Astrocyte (in vitro differentiated cells and primary cell): ENCODE results near the gene ZNF532.

Experiments used
- EZH2 ChIP-seq: IDR thresholded peaks from 2 replicates; pipeline ENCODE4 v1.6.1; 2012; ENCODE audit warnings: mild to moderate bottlenecking, low read length, inconsistent platforms; ENCODE audit not compliant: insufficient read depth
- TF ChIP-seq, protein P1 (sequence below): IDR thresholded peaks from 2 replicates; pipeline ENCODE4 v1.5.1; 2011; ENCODE audit warnings: low read depth, mild to moderate bottlenecking, inconsistent platforms, low read length, moderate library complexity; ENCODE audit not compliant: insufficient read depth

GRCh38 chr18:58941426-58942099, 76.9 kb downstream of the ZNF532 start:
- TF ChIP-seq, protein P1, sequence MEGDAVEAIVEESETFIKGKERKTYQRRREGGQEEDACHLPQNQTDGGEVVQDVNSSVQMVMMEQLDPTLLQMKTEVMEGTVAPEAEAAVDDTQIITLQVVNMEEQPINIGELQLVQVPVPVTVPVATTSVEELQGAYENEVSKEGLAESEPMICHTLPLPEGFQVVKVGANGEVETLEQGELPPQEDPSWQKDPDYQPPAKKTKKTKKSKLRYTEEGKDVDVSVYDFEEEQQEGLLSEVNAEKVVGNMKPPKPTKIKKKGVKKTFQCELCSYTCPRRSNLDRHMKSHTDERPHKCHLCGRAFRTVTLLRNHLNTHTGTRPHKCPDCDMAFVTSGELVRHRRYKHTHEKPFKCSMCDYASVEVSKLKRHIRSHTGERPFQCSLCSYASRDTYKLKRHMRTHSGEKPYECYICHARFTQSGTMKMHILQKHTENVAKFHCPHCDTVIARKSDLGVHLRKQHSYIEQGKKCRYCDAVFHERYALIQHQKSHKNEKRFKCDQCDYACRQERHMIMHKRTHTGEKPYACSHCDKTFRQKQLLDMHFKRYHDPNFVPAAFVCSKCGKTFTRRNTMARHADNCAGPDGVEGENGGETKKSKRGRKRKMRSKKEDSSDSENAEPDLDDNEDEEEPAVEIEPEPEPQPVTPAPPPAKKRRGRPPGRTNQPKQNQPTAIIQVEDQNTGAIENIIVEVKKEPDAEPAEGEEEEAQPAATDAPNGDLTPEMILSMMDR = no peak
- no peak for TF ChIP-seq EZH2
